ENCODE data around the gene SNX18. TPM values are rescaled to one million over a fixed set of nuclear protein-coding genes. Genes with fewer than 3 reads are reported as not detected.
"Not testable (repeated sequence)": the region's sequence is repeated elsewhere in the genome, so short reads cannot be mapped to it uniquely, and the experiment has no call there.

Gene SNX18, protein sequence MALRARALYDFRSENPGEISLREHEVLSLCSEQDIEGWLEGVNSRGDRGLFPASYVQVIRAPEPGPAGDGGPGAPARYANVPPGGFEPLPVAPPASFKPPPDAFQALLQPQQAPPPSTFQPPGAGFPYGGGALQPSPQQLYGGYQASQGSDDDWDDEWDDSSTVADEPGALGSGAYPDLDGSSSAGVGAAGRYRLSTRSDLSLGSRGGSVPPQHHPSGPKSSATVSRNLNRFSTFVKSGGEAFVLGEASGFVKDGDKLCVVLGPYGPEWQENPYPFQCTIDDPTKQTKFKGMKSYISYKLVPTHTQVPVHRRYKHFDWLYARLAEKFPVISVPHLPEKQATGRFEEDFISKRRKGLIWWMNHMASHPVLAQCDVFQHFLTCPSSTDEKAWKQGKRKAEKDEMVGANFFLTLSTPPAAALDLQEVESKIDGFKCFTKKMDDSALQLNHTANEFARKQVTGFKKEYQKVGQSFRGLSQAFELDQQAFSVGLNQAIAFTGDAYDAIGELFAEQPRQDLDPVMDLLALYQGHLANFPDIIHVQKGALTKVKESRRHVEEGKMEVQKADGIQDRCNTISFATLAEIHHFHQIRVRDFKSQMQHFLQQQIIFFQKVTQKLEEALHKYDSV
- 15.6 TPM for polyA plus RNA-seq (2013, experiment 1 of 2; ENCODE audit: insufficient read length)
- 19.4 TPM for polyA plus RNA-seq (2013, experiment 2 of 2; ENCODE audit: insufficient read length)

DNA sequence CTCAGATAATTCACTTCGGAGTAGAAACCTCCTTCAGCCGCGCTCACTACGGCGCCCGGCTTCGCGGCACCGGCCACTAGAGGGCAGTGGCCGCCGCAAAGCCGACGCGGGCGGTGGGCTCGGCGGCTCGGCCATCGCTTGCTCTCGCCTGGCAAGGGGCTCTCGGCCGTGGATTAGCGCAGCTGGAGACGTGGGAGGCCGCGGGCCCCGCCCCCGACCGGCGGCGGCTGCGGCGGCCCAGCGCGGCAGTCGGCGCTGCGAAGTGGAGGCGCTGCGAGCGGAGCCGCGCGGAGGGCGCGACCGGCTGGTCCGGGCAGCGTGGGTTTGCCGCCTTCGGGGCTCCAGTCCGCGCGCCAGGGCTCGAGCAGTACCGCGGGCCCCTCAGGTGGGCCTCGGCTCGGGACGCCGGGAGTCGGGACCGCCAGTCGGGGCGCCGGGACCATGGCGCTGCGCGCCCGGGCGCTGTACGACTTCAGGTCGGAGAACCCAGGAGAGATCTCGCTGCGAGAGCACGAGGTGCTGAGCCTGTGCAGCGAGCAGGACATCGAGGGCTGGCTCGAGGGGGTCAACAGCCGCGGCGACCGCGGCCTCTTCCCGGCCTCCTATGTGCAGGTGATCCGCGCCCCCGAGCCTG is at the start of gene SNX18:
SNX18 (plus strand) TSS at position 248 of the 634 bp plus-strand sequence; CDS start at position 442, 194 bp downstream.
- DNase-seq = peak; percentile 93

DNA sequence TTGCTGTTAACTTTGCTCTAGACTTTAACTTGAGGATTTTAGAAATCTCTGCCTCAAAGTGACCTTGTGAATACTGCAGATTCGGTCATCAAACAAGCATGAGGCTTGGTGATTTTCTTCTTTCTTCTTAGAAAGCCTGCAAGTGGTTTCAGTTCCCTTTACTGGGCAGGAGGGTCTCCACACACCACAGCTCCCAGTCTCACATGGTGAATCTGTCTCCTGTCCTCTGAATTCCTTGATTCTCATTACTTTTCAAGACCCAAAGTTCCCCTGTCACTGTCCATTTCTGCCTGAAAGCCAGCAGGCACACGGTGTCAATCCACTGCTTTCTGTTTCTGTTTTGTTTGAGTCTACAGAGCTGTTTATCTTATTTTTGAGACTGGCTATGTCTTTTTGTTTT is 47.9 kb upstream of the SNX18 start:
- DNase-seq = peak; percentile 17

DNA sequence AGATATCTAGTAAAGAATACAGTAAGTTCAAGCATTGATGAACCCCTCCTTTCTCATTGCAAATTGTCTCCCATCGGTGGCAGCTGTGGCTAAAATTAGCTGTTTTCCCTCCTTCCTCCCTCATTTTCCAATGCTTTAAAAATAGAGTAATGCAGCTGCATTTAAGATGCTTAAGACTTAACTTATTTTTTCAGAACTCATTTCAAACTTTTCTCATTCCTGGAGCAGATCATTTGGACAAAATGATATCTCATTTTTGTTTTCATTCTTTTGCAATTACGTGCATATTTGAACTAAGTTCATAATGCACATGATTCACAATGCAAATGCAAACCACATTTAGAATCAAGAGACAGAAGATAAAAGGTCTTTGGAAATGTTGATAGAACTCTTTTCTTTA is 47.4 kb upstream of the SNX18 start:
- DNase-seq = peak; percentile 81

DNA sequence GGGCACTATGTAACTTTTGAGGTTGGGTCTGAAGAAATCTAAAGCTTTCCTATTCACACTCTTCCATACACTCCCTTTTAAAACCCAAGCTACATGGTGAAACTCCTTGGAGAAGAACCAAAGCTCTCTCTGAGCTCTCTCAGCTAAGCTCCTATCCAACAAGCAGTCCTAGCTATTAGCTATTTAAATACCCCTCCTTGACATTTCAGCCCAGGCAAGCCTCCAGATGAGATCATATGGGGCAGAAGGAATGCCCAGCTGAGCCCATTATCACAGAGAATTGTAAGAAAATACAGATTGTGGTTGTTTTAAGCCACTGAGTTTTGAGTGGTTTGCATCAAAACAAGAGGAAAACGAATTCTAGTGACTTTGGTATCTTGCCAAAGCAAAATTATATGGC is 46.9 kb upstream of the SNX18 start:
- peak; percentile 70 for DNase-seq

DNA sequence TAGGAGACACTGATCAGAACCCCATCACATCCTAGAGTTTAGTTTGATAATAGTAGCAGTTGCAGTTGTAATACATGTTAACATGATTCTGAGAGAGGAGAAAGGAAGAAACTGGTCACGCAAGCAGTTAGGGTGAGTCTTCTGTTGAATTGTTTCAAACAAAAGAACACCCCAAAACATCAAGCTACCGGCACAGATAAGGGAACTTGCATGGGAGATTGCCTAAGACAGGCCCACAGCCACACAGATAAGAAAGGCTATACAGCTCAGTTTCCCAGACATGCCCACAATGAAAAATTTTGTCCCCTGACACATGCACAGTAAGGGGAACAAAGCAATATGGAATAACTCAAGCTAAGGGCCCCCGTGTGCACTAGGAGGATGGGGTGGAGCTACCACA is 46.2 kb upstream of the SNX18 start:
- no peak for DNase-seq

DNA sequence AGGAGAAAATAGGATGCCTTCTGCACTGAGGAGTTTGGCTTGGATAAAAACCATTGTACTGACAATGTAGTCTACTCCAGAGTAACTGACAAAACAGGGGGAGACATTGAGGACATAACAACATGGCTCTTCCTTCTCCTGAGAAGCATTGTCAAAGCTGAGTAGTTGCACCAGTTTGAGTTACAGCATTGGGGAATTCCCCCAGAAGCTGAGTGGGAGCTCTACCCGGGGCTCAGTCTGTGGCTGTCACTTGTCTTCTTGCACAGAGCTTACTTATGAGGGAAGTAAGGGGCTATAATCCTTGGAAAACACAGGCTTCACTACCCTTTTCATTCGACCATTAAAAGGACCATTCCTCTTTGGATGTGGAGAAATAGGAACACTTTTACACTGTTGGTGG is 40.9 kb upstream of the SNX18 start:
- no peak for DNase-seq

DNA sequence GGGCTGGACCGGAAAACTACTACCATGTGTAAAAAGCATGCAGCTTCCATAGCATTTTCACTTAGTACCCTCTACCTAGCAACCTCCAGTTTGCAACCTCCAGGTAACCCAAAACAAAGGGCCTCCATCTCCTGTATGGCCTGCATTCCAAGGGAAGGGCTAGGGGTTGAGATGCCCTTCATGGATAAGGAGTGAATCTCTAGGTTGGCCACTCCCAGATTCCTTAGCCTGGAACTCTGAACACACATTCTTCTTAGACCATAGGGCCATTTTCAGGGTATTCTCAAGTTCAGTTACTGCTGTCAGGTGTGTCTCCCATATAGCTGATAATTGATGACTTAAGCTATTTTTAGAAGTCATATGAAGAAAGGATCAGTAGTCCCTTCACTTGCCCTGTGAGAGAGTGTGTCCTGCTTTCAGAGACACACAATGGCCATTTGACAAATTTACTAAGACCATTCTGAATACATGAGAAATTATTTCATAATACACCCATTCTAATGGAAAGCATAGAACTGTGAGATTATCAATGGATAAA is 39.5 kb upstream of the SNX18 start:
- no peak for DNase-seq

DNA sequence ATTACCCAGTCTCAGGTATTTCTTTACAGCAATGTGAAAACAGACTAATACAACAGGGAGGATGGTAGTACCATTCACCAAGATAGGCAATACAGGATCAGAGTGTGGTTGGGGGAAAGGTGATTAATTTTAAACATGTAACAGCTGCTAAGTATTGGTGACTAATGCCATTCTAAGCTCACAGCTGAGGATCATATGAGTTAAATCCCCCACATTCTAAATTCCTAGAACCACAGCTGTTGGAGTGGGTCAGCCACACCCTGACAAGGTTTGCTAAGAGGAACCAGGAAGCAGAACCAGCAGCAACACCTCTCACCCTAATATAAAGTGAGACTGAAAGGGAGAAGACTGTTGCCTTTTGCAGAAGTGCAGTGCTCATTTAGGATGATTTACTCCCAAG is 37.3 kb upstream of the SNX18 start:
- no peak for DNase-seq

DNA sequence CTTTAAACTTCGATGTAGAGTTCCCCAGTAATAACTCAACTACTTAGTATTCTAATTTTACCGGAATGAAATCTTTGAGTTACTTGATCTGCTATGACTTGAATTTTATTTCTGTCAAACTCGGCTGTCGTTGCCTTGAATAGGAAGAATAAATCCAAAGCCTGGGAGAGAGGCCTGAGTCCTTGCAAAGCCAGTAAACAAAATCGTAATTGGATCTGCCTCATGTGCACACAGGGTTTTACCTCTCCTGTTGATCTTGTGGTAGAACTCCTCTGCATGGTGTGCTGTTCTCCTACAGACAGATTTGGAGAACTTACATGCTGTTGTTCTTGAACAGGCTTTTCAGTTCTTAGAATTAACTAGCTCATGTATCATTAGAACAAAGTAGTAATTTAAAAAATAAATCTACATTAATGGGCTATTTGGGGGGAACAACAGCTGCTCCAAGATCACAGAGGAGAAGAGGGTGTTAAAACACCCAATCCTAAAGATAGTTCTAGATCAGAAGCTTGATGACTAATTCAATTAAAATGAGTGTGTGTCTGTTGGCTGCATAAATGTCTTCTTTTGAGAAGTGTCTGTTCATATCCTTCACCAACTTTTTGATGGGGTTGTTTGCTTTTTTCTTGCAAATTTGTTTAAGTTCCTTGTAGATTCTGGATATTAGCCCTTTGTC is 33.2 kb upstream of the SNX18 start:
- DNase-seq = peak; percentile 31

DNA sequence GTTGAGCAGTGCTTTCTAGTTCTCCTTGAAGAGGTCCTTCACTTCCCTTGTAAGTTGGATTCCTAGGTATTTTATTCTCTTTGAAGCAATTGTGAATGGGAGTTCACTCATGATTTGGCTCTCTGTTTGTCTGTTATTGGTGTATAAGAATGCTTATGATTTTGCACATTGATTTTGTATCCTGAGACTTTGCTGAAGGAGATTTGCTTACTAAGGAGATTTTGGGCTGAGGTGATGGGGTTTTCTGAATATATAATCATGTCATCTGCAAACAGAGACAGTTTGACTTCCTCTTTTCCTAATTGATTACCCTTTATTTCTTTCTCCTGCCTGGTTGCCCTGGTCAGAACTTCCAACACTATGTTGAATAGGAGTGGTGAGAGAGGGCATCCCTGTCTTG is 31.9 kb upstream of the SNX18 start:
- not testable (repeated sequence) for DNase-seq

DNA sequence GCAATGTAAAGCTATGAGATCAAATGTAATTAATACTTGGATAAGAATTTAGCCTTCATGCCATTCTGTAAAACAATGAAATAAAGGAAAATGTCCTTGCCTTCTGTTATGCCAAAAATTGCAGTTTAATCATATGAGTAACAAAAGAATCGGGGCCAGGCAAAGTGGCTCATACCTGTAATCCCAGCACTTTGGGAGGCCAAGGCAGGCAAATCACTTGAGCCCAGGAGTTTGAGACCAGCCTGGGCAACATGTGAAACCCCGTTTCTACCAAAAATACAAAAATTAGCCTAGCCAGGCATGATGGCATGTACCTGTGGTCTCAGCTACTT is 27.9 kb upstream of the SNX18 start:
- DNase-seq = not testable (repeated sequence)

DNA sequence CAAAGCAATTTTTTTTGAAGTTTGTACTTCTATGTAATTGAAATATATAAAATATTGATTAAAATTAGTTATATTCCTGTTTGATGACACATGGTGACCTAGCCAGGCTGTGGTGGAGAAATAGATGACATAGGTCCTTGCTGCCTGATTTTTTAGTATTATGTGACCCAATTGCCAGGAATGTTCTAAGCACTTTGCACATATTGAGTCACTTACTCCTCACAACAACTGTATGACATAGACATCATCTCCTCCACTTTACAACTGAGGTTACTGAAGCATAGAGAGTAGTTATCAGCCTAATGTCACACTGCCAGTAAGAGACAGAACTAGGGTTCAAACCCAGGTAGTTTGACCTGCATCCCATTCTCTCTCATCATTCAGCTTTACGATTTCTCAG is 26.2 kb upstream of the SNX18 start:
- DNase-seq = no peak

DNA sequence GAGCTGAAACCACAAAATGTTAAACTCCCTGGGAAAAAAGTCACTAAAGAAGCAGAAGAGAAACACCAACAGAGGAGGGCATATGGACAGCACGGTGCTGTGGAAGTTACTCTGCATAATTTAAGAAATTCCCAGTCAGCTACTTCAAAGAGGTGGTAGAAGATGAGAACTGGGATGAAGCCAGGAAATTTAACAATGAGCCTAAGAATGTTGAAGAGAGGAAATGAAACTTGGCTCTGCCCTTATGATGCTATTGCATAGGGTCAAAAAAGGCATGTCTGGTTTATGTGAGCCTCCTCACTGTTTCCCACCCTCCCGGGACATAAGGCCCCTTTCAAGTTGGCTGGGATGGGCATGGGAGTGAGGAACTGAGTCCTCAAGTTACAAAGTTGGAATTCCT is 25.4 kb upstream of the SNX18 start:
- no peak for DNase-seq

DNA sequence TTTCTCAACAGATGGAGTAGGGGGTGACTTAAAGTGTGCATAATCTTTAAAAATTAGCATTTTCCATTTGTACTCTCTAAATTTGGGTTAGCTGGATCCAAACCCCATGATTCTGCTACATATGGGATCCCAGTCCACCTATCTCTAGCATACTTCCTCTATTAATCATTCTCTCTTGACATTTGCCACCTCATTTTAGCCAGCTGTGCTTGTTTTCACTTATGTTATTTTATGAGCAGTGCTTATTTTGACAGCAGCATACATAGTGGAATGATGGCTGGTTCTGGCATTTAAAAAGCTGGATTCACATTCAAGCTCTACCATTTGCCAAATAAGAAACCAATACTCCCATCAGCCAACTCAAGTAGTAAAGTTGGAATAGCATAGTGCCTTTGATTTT is 22.5 kb upstream of the SNX18 start:
- DNase-seq = peak; percentile 25

DNA sequence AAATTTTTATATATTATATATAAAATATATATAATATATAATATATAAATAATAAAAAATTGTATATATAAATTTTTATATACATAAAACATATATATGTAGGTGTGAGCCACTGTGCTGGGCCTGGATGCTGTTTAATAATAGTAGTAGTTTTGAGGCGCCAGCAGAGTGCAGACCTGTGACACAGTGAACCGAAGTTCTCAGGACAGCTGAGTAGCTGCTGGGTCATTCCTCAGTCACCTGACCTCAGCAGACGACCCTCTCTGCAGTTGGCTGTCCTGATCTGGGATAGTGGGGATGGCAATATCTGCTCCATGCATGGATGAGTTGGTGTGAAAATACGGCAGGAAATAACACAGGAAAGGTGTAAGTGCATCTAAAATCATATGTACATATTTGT is 3.3 kb upstream of the SNX18 start:
- DNase-seq = no peak

DNA sequence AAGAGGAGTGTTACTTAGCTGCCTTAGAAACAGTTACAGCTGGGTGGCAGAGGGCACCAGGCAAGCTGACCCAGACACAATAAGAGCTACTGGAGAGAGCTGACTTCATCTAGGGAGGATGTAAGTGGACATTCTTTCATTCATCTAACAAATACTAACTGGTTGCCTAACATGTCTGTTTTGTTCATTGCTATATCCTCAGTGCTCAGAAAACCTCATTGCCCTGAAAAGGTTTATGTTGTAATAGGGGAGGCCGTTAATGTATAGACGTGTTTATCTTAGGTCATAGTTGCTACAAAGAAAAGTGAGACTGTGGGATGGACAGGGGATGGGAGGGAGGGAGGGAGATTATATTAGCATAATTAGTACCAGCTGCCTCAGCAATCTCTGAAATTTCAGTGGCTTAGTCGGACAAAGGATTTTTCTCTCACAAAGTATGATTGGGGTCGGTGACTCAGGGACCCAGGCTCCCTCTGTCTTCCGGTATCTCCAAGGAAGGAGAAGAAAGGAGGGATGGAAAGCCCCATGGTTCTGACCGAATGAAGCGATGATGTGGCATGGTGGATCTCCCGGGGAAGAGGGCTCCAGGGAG is 2.6 kb upstream of the SNX18 start:
- peak; percentile 90 for DNase-seq

DNA sequence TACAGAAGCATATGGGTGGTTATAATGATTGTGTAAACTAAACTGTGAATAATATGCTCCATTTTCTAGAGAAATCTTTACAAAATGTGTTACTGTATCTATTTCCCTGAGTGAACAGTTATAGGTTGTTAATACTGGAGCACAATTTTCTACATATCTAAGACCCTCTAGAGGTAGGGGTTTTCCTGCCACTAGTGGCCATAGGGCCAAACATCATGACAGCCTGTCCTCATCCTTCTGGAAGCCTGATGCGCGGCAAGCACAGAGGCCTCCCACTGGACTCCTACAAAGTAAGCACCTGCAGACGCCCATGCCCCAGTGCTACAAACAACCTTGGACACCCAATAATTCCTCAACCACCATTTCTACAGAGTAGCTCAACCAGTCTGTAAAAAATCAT is 1.9 kb upstream of the SNX18 start:
- DNase-seq = no peak

DNA sequence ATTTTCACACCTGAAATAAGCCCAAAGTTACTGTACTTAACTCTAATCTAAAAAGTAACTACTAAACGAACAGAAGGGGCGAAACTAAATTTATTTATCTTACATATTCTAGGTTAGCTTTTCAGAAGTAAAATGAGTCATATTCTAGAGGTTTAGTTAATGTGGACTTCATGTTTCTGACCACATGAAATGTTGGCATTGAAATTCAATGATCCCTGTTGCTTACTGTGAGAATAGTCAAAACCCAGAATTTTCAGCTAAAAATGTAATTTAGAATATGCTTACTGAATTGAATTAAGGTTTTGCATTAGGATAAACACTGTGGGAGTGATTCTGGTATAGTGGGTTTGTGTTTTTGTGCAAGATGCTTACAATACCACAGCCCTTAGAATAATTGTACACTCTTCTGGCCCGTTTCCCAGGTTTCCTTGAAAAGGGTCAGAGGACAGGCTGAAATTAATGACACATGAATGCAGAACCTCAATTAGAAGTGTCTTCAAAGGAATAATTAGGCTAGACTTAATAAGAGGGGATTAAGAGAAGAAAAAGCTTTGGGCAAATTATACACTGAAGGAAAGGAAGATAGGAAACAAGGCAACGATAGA is 1.4 kb upstream of the SNX18 start:
- peak; percentile 36 for DNase-seq

DNA sequence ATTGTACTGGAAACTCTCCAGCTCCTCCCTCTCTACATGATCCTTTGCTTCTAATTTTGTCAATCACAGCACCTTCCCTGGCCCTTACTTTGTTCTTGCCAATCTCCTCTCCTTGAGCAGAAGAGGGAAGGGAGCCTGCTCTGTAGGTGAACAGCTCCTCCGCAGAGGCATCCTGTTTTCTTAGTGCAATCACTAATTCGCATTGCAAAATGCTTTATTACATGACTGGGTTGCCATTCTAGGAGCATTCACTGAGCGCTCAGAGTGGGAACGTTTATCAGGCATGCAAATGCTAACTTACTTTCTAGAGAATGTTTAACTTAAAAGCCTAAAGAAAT is 416 bp upstream of the SNX18 start:
- DNase-seq = no peak

DNA sequence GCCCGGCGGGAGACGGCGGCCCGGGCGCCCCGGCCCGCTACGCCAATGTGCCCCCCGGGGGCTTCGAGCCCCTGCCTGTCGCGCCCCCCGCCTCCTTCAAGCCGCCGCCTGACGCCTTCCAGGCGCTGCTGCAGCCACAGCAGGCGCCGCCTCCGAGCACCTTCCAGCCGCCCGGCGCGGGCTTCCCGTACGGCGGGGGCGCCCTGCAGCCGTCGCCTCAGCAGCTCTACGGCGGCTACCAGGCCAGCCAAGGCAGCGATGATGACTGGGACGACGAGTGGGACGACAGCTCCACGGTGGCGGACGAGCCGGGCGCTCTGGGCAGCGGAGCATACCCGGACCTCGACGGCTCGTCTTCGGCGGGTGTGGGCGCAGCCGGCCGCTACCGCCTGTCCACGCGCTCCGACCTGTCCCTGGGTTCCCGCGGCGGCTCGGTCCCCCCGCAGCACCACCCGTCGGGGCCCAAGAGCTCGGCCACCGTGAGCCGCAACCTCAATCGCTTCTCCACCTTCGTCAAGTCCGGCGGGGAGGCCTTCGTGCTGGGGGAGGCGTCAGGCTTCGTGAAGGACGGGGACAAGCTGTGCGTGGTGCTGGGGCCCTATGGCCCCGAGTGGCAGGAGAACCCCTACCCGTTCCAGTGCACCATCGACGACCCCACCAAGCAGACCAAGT is 723 bp downstream of the SNX18 start:
- peak; percentile 62 for DNase-seq

DNA sequence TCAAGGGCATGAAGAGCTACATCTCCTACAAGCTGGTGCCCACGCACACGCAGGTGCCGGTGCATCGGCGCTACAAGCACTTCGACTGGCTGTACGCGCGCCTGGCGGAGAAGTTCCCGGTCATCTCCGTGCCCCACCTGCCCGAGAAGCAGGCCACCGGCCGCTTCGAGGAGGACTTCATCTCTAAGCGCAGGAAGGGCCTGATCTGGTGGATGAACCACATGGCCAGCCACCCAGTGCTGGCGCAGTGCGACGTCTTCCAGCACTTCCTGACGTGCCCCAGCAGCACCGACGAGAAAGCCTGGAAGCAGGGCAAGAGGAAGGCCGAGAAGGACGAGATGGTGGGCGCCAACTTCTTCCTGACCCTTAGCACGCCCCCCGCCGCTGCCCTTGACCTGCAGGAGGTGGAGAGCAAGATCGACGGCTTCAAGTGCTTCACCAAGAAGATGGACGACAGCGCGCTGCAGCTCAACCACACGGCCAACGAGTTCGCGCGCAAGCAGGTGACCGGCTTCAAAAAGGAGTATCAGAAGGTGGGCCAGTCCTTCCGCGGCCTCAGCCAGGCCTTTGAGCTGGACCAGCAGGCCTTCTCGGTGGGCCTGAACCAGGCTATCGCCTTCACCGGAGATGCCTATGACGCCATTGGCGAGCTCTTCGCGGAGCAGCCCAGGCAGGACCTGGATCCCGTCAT is 1.4 kb downstream of the SNX18 start:
- DNase-seq = no peak

Data from fibroblast of skin of back (primary cell).